Measurements from ENCODE around the gene SLC26A5. TPM values are rescaled to one million over a fixed set of nuclear protein-coding genes. Genes with fewer than 3 reads are reported as not detected.
"Not testable (repeated sequence)": the region's sequence is repeated elsewhere in the genome, so short reads cannot be mapped to it uniquely, and the experiment has no call there.

The SLC26A5 gene
- total RNA-seq: under 1 TPM in 1 of 4 donors, not detected in 3; 0.19 TPM

GRCh38 chr7:103446049-103446520, at the start of gene SLC26A5:
Gene SLC26A5, minus strand, starts transcription at chr7:103446207. Its CDS starts 24,693 bp downstream, at chr7:103421514.
- H3K36me3 ChIP-seq: no peaks in the 10 kb centered on the region
- H3K4me3 ChIP-seq: peak within 1 kb of the TSS; percentile 6 to 58 (median 32)
- intact Hi-C loops (cut with DNase I): no loop called here
- H3K27ac ChIP-seq: no peak within 1 kb of the TSS
- TF ChIP-seq POLR2A (IDR thresholded peaks at IDR 0.05): no peak
- TF ChIP-seq CTCF (IDR thresholded peaks at IDR 0.05): no peak
- no peak for DNase-seq
- 13 to 16% methylated on average over 4 to 5 of the region's 54 CpGs for WGBS, 2 donors
- peaks cover 6 to 30% (median 14%) of the 10 kb centered on the region in 3 donors for H3K4me1 ChIP-seq
- no peaks in the 10 kb centered on the region for H3K9me3 ChIP-seq
- H3K27me3 ChIP-seq: peaks cover 0 to 62% (median 8%) of the 10 kb centered on the region in 4 donors

- H3K4me3 ChIP-seq: no peak overlapping the region
- no peaks in the 10 kb centered on the region for H3K36me3 ChIP-seq
- peaks cover 0 to 9% (median 0%) of the 10 kb centered on the region in 4 donors for H3K27me3 ChIP-seq
- no peak for DNase-seq
- TF ChIP-seq POLR2A (IDR thresholded peaks at IDR 0.05) (no peak), CTCF (IDR thresholded peaks at IDR 0.05) (no peak)
- 43 to 45% methylated on average over 4 of the region's 4 CpGs for WGBS, 2 donors
- intact Hi-C loops (cut with DNase I): no loop called here
- H3K27ac ChIP-seq: no peak overlapping the region
- H3K4me1 ChIP-seq: no peaks in the 10 kb centered on the region
- H3K9me3 ChIP-seq: no peaks in the 10 kb centered on the region
These were observed 41.4 kb upstream of the SLC26A5 start for GRCh38 chr7:103487419-103487818.

- H3K27ac ChIP-seq; intact Hi-C loops (cut with DNase I); H3K27me3 ChIP-seq; H3K36me3 ChIP-seq; H3K4me1 ChIP-seq; H3K4me3 ChIP-seq; H3K9me3 ChIP-seq; DNase-seq: not testable (repeated sequence)
- WGBS, 2 donors: 90% methylated on average over 3 of the region's 3 CpGs
These were observed 40.9 kb upstream of the SLC26A5 start for GRCh38 chr7:103486873-103487272.

GRCh38 chr7:103480771-103481170, 34.8 kb upstream of the SLC26A5 start:
- no peak for TF ChIP-seq POLR2A (IDR thresholded peaks at IDR 0.05)
- no peak for TF ChIP-seq CTCF (IDR thresholded peaks at IDR 0.05)
- WGBS, 2 donors: 50 to 64% methylated on average over 2 of the region's 2 CpGs
- intact Hi-C loops (cut with DNase I): no loop called here
- Histone ChIP-seq H3K36me3 (no peaks in the 10 kb centered on the region), H3K27ac (no peak overlapping the region), H3K27me3 (peaks cover 0 to 6% (median 0%) of the 10 kb centered on the region in 4 donors), H3K9me3 (no peaks in the 10 kb centered on the region), H3K4me1 (no peaks in the 10 kb centered on the region), H3K4me3 (no peak overlapping the region)
- DNase-seq: no peak

- H3K9me3 ChIP-seq: no peaks in the 10 kb centered on the region
- no peak for DNase-seq
- H3K27me3 ChIP-seq: no peaks in the 10 kb centered on the region
- no peaks in the 10 kb centered on the region for H3K4me1 ChIP-seq
- TF ChIP-seq CTCF (IDR thresholded peaks at IDR 0.05) (no peak), POLR2A (IDR thresholded peaks at IDR 0.05) (no peak)
- H3K27ac ChIP-seq: no peak overlapping the region
- no peaks in the 10 kb centered on the region for H3K36me3 ChIP-seq
- intact Hi-C loops (cut with DNase I): no loop called here
- WGBS, 2 donors: 21 to 33% methylated on average over 5 of the region's 5 CpGs
- H3K4me3 ChIP-seq: no peak overlapping the region
These were observed 28.9 kb upstream of the SLC26A5 start for GRCh38 chr7:103474956-103475355.

Measured in esophagus squamous epithelium (tissue), 5 donors.